ENCODE results near the gene TRIP13. TPM values are rescaled to one million over a fixed set of nuclear protein-coding genes. Genes with fewer than 3 reads are reported as not detected.

Gene TRIP13
- total and polyA plus RNA-seq, 2 experiments from 2014 or later, result 42.5 to 44.8 TPM

DNA sequence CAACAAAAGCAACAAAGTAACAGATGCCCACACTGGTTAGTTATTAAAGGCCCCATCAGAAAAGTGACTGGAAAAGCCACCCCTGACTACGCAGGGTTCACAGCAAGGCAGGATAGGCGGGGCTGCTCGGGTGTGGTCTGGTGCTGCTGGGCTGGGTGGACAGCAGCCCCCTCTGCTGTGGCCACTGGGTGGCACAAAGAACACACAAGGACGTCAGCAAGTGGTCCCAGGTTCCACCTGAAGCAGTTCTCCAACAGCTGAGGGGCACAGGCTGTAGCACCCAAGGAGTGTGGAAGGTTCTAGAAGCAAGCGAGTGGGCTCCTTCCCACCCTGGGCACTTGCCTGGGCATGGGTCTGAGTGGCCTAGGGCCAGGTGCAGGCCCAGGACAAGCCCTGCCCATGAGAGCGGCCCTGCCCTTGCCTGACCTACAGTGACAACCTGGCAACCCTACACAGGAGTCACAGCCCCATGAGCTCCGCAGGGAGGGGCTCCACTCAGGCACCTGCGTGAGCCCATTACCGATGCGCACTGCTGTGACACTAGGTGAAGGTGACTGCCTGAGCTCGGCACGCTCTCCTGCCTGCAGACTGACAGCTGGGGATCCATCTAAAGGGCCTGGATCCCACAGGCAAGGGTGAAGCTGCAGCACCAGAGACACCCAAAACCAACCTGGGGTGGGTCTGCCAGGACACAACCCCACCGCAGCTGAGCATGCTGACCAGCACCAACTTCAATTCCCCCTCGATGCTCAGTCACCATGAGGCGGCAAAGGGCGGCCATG lies 8.1 kb upstream of the TRIP13 start:
- H3K4me3 Mint-ChIP-seq, result no peak overlapping the region
- no peak overlapping the region for H2AFZ ChIP-seq
- no peak overlapping the region for H3K27ac ChIP-seq (ENCODE audit: low read depth)
- H3K4me1 Mint-ChIP-seq, result no peaks in the 10 kb centered on the region; the same call in 2 of the 3 replicates
- peaks cover 91% of the 10 kb centered on the region for H3K36me3 Mint-ChIP-seq (ENCODE audit: low read depth)
- H3K27ac Mint-ChIP-seq, result no peak overlapping the region; the same call in 1 of the 2 replicates
- ATAC-seq, result no peak
- H3K4me1 ChIP-seq (ENCODE audit: insufficient read depth), result no peaks in the 10 kb centered on the region
- DNase-seq (ENCODE audit: low spot score), result no peak
- peaks cover 6% of the 10 kb centered on the region for H3K9me3 Mint-ChIP-seq
- H3K27me3 ChIP-seq (ENCODE audit: insufficient read depth), result no peaks in the 10 kb centered on the region
- peaks cover 8% of the 10 kb centered on the region; the same call in 1 of the 2 replicates for H3F3A ChIP-seq (replicated peaks; ENCODE audit: low read depth)
- TF ChIP-seq, protein P1, sequence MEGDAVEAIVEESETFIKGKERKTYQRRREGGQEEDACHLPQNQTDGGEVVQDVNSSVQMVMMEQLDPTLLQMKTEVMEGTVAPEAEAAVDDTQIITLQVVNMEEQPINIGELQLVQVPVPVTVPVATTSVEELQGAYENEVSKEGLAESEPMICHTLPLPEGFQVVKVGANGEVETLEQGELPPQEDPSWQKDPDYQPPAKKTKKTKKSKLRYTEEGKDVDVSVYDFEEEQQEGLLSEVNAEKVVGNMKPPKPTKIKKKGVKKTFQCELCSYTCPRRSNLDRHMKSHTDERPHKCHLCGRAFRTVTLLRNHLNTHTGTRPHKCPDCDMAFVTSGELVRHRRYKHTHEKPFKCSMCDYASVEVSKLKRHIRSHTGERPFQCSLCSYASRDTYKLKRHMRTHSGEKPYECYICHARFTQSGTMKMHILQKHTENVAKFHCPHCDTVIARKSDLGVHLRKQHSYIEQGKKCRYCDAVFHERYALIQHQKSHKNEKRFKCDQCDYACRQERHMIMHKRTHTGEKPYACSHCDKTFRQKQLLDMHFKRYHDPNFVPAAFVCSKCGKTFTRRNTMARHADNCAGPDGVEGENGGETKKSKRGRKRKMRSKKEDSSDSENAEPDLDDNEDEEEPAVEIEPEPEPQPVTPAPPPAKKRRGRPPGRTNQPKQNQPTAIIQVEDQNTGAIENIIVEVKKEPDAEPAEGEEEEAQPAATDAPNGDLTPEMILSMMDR (conservative IDR thresholded peaks at IDR 0.05; ENCODE audit: low read depth in 2 of 2), result no peak
- no peak for TF ChIP-seq EZH2 (IDR thresholded peaks at IDR 0.05; ENCODE audit: low read depth, unreplicated experiment)
- no peak for TF ChIP-seq EZH2phosphoT487 (IDR thresholded peaks at IDR 0.05; ENCODE audit: unreplicated experiment)
- TF ChIP-seq JUNB (IDR thresholded peaks at IDR 0.05; ENCODE audit: unreplicated experiment), result no peak
- TF ChIP-seq, protein P2, sequence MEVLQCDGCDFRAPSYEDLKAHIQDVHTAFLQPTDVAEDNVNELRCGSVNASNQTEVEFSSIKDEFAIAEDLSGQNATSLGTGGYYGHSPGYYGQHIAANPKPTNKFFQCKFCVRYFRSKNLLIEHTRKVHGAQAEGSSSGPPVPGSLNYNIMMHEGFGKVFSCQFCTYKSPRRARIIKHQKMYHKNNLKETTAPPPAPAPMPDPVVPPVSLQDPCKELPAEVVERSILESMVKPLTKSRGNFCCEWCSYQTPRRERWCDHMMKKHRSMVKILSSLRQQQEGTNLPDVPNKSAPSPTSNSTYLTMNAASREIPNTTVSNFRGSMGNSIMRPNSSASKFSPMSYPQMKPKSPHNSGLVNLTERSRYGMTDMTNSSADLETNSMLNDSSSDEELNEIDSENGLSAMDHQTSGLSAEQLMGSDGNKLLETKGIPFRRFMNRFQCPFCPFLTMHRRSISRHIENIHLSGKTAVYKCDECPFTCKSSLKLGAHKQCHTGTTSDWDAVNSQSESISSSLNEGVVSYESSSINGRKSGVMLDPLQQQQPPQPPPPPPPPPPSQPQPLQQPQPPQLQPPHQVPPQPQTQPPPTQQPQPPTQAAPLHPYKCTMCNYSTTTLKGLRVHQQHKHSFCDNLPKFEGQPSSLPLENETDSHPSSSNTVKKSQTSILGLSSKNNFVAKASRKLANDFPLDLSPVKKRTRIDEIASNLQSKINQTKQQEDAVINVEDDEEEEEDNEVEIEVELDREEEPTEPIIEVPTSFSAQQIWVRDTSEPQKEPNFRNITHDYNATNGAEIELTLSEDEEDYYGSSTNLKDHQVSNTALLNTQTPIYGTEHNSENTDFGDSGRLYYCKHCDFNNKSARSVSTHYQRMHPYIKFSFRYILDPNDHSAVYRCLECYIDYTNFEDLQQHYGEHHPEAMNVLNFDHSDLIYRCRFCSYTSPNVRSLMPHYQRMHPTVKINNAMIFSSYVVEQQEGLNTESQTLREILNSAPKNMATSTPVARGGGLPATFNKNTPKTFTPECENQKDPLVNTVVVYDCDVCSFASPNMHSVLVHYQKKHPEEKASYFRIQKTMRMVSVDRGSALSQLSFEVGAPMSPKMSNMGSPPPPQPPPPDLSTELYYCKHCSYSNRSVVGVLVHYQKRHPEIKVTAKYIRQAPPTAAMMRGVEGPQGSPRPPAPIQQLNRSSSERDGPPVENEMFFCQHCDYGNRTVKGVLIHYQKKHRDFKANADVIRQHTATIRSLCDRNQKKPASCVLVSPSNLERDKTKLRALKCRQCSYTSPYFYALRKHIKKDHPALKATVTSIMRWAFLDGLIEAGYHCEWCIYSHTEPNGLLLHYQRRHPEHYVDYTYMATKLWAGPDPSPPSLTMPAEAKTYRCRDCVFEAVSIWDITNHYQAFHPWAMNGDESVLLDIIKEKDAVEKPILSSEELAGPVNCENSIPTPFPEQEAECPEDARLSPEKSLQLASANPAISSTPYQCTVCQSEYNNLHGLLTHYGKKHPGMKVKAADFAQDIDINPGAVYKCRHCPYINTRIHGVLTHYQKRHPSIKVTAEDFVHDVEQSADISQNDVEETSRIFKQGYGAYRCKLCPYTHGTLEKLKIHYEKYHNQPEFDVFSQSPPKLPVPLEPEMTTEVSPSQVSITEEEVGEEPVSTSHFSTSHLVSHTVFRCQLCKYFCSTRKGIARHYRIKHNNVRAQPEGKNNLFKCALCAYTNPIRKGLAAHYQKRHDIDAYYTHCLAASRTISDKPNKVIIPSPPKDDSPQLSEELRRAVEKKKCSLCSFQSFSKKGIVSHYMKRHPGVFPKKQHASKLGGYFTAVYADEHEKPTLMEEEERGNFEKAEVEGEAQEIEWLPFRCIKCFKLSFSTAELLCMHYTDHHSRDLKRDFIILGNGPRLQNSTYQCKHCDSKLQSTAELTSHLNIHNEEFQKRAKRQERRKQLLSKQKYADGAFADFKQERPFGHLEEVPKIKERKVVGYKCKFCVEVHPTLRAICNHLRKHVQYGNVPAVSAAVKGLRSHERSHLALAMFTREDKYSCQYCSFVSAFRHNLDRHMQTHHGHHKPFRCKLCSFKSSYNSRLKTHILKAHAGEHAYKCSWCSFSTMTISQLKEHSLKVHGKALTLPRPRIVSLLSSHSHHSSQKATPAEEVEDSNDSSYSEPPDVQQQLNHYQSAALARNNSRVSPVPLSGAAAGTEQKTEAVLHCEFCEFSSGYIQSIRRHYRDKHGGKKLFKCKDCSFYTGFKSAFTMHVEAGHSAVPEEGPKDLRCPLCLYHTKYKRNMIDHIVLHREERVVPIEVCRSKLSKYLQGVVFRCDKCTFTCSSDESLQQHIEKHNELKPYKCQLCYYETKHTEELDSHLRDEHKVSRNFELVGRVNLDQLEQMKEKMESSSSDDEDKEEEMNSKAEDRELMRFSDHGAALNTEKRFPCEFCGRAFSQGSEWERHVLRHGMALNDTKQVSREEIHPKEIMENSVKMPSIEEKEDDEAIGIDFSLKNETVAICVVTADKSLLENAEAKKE (CRISPR knock-in tag; IDR thresholded peaks at IDR 0.05), result no peak
- no peak for TF ChIP-seq CREB1 (CRISPR knock-in tag; IDR thresholded peaks at IDR 0.05; ENCODE audit: low read depth)
- no peak for TF ChIP-seq ZNF331 (CRISPR knock-in tag; IDR thresholded peaks at IDR 0.05; ENCODE audit: low read depth)
- TF ChIP-seq, protein P3, sequence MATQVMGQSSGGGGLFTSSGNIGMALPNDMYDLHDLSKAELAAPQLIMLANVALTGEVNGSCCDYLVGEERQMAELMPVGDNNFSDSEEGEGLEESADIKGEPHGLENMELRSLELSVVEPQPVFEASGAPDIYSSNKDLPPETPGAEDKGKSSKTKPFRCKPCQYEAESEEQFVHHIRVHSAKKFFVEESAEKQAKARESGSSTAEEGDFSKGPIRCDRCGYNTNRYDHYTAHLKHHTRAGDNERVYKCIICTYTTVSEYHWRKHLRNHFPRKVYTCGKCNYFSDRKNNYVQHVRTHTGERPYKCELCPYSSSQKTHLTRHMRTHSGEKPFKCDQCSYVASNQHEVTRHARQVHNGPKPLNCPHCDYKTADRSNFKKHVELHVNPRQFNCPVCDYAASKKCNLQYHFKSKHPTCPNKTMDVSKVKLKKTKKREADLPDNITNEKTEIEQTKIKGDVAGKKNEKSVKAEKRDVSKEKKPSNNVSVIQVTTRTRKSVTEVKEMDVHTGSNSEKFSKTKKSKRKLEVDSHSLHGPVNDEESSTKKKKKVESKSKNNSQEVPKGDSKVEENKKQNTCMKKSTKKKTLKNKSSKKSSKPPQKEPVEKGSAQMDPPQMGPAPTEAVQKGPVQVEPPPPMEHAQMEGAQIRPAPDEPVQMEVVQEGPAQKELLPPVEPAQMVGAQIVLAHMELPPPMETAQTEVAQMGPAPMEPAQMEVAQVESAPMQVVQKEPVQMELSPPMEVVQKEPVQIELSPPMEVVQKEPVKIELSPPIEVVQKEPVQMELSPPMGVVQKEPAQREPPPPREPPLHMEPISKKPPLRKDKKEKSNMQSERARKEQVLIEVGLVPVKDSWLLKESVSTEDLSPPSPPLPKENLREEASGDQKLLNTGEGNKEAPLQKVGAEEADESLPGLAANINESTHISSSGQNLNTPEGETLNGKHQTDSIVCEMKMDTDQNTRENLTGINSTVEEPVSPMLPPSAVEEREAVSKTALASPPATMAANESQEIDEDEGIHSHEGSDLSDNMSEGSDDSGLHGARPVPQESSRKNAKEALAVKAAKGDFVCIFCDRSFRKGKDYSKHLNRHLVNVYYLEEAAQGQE (IDR thresholded peaks at IDR 0.05; ENCODE audit: unreplicated experiment), result no peak
- TF ChIP-seq STAT1 (IDR thresholded peaks at IDR 0.05; ENCODE audit: unreplicated experiment), result no peak
- no peak for TF ChIP-seq POLR2AphosphoS5 (IDR thresholded peaks at IDR 0.05; ENCODE audit: low read depth)
- TF ChIP-seq NANOG (IDR thresholded peaks at IDR 0.05; ENCODE audit: borderline replicate concordance), result no peak
- no peak for TF ChIP-seq ZNF114 (CRISPR knock-in tag; IDR thresholded peaks at IDR 0.05)
- TF ChIP-seq, protein P4, sequence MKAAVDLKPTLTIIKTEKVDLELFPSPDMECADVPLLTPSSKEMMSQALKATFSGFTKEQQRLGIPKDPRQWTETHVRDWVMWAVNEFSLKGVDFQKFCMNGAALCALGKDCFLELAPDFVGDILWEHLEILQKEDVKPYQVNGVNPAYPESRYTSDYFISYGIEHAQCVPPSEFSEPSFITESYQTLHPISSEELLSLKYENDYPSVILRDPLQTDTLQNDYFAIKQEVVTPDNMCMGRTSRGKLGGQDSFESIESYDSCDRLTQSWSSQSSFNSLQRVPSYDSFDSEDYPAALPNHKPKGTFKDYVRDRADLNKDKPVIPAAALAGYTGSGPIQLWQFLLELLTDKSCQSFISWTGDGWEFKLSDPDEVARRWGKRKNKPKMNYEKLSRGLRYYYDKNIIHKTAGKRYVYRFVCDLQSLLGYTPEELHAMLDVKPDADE (IDR thresholded peaks at IDR 0.05), result no peak
- peaks cover 54% of the 10 kb centered on the region for H3K36me3 ChIP-seq (ENCODE audit: insufficient read depth)
- H3K4me3 ChIP-seq, result no peak overlapping the region
- peaks cover 78% of the 10 kb centered on the region for H3K79me2 ChIP-seq (replicated peaks; ENCODE audit: insufficient read depth)
- peaks cover 43% of the 10 kb centered on the region for H4K20me1 ChIP-seq (replicated peaks; ENCODE audit: insufficient read depth)
- H3K4me2 ChIP-seq, result no peak overlapping the region
- no peaks in the 10 kb centered on the region for H3K9me2 ChIP-seq (ENCODE audit: insufficient read depth)
- peaks cover 12% of the 10 kb centered on the region for H3K27me3 Mint-ChIP-seq (ENCODE audit: insufficient read depth, low read depth, poor library complexity)
